ENCODE measurements around the gene RSPH1.

The RSPH1 gene

DNA sequence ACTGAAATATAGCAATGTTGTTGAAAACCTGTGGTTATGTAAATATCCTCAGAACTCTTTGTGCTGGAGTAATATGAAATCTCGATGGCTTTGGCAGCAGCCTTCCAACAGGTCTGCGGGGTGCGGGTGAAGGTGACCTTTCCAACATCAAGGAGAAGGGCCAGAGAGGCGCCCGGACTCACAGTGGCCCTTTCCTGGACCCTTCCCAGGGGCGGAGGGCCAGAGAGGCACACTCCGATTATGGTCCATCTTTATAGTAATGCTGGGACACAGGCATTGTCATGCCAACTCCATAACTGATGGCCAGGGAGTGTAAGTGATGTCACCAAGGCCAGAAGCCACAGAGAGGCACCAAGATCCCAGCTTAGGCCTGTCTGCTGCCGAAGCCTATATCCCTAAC is 35.7 kb upstream of the RSPH1 start:
- peak; percentile 24 for DNase-seq

- peak; percentile 64 for DNase-seq
Measured at GRCh38 chr21:42530167-42530518, 34.1 kb upstream of the RSPH1 start.

DNA sequence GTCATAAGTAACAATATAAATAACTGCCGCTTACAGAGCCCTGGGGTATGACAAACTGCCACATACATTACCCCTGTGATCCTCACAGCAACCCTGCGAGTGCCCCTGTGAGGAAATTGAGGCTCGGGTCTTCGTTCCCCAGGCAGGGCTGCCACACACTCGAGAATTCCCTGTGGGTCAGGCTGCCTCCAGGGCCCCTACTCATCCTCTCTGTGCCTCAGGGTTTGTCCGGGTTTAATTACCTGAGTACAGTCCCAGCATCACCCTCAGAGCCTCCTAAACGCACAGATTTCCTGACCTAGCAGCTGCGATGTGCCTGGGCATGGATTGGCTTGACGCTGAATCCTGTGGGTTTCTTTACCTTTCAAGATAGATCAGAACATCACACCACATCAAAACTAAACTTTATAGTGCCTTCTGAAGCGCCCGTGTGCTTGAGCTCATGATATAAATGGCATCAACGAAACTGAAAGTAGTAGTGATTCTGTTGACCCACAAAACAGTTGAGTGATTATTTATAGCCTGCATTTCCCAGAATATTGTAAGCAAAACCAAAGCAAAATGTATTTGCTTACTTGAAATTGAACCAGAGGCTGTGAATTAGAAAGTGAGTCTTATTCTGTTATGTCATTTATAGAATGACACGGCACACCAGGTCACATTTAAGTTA is 31.6 kb upstream of the RSPH1 start:
- DNase-seq, result peak; percentile 79

DNA sequence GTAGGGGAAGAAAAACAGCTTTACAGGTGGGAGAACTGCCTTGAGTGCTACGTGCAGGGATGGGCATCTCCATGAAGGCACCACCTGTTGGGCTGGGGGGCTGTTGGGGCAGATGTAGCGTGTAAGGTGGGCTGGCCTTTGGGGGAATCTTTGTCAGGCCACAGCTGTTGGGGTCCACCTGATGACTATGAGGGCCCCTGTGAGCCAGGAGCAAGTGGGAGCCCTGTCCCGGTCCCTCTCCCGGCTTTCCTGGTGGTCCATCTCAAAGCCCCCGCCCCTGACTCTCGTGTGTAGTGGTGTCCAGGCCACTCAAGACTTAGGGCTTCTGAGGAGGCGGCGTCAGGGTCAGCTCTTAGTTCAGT is 31.1 kb upstream of the RSPH1 start:
- peak; percentile 62 for DNase-seq

GRCh38 chr21:42526379-42526727 is 30.3 kb upstream of the RSPH1 start:
- DNase-seq, result peak; percentile 24

DNA sequence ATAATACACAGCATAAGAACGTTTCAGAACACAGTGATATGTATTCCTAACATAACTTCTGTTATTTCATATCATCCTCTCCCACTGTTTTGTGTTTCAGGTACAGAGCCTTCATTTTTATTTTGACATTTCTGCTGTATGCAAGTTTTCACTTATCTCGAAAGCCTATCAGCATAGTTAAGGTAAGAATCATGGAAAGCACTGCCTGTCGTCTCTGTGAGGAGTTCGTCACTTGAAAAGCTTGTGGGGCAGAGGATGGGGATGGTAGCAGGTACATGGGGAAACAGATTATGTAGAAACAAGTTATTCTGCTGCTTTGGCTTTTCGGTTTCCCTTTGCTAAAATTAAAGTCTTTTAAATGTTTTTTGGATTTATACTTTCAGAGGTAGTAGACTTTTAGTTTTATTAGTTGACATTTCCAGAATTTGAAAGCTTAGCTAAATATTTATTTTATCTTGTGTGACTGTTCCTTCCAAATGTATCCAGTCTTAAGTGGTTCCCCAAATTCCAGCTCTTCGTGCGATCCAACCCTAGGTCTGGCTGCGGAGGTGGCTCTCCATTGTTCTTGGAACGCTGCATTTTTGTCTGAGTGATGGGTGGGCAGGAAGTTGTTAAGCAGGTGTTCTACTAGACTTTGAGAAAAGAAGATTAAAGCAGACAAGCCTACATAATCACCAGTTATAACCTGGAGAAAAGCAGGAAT is 29.8 kb upstream of the RSPH1 start:
- peak; percentile 5 for DNase-seq

DNA sequence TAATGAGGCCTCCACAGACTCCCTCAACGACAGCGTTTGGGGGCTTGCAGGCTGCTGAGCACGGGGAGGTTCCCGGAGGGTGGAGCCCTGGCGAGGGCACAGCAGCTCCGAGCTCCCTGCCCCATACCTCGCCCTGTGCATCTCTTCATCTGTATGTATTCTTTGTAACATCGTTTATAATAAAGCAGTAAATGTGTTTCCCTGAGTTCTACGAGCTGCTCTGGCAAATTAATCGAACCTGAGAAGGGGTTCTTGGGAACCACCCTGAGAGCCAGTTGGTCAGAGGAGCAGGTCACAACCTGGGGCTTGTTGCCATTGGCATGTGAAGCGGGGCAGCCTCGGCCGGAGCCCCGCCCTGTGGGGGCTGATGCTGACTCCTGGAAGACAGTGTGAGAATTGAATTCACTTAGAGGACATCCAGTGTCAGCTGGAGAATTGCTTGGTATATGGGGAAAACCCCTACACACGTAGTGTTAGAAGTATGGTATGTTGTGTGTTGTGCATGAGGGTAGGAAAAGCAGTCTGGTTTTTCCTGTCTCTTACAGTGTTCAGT is 29.1 kb upstream of the RSPH1 start:
- DNase-seq, result peak; percentile 62

DNA sequence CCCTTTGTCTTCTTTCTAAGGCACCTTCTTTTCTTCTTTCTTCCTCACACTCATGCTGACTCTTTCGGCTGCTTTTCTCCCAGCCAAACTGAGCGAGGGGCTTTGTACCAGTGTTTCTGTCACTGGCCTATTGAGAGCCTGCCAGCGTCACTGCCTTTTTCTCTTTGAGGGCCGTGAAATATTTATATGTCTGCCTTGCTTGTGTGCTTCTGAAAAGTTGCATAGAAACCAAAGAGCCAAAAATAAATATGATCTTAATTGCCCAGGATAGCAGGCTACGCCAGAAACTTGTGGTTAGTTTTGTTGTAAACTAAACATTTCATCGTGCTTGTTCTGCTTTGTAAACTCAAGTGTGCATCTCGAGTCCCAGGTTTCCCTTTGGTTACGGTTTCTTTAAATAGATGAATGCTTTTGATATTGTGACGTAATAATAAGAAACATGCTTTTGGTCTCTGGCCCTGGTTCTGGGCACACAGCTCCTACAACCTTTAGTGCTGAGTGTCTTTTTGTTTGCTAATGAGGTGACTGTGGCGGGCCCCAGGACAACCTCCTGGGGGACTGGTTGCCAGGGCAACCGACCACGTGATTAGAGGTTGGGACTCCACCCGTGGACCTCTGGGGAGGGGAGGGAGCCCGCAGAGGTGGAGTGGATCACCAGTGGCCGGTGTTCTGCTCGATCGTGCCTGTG is 28.5 kb upstream of the RSPH1 start:
- DNase-seq, result peak; percentile 61

DNA sequence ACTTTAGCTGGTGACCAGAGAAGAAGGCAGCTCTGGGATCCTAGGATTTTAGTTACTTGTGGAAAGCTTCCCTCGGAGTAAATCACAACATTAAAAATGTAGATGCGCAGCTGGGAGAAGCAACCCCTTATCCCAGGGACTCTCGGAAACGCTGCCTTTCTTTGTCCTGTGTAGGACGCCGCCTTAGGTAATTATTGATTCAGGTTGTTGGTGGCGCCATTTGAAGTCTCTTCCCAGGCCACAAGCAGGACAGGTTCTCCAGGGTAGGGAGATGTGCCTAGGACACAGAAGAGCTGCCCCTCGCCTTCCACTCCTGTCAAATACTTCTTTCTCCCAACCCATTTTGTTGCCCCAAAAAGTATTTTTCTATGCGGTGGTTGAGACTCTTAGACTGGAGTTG is 27.9 kb upstream of the RSPH1 start:
- no peak for DNase-seq

GRCh38 chr21:42523211-42523610 is 27.2 kb upstream of the RSPH1 start:
- DNase-seq, result peak; percentile 51

GRCh38 chr21:42522771-42523170 is 26.7 kb upstream of the RSPH1 start:
- peak; percentile 56 for DNase-seq

GRCh38 chr21:42522271-42522670 is 26.2 kb upstream of the RSPH1 start:
- DNase-seq, result peak; percentile 46

DNA sequence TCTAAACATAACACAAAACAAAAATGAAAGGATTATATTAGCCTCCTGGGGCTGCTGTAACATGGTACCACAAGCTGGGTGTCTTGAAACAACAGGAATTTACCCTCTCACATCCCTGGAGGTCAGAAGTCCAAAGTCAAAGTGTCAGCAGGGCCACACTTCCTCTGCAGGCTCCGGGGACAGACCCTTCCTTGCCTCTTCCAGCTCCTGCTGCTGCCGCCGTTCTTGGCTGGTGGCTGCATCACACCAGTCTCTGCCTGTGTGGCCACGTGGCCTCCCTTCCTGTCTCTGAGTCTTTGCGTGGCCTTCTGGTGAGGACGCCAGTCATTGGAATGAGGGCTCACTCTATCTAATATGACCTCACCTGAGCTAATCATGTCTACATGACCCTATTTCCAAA is 25.8 kb upstream of the RSPH1 start:
- DNase-seq, result peak; percentile 19

DNA sequence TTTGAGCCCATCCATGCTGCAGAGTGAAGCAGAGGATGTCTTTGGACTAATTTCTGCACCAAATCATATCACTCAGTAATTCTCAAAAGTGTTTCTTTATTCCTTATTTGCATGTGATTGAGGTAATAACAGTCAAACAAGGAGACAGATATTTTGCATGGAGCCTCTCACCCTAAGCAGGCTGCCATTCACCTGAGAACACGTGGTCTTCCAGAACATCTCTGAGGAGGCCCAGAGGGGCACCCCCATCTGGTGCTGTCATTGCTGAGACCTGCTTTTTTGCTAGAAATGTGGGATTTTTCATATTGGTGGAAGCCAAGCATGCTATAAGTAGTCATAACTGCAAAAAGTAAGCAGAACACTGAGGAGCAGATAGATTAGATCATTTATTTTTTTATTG is 25.4 kb upstream of the RSPH1 start:
- peak; percentile 12 for DNase-seq

GRCh38 chr21:42520628-42521253 is 24.7 kb upstream of the RSPH1 start:
- DNase-seq, result peak; percentile 33

- peak; percentile 4 for DNase-seq
Measured at GRCh38 chr21:42518626-42519025, 22.6 kb upstream of the RSPH1 start.

DNA sequence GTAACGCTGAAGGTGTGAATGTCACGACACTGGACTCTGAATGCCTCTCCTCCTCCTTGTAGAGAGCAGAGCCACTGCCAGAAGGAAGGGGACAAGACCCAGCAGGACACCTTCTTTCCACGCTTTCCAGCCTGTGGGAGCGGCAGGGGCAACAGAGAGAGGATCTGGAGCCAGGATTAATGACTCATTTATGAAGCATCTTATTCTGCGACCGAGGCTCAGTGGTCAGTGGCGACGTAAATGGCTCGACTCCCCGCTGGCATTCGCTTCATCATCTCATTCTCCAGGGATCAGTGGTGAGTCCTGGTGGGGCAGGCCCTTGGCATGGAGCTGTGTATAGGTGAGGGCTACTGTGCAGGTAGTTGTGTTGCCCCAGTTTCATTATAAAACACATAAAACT is 22.2 kb upstream of the RSPH1 start:
- peak; percentile 36 for DNase-seq

- peak; percentile 50 for DNase-seq
Measured at GRCh38 chr21:42515708-42516502, 19.9 kb upstream of the RSPH1 start.

GRCh38 chr21:42514883-42515228 is 18.8 kb upstream of the RSPH1 start:
- DNase-seq, result no peak

DNA sequence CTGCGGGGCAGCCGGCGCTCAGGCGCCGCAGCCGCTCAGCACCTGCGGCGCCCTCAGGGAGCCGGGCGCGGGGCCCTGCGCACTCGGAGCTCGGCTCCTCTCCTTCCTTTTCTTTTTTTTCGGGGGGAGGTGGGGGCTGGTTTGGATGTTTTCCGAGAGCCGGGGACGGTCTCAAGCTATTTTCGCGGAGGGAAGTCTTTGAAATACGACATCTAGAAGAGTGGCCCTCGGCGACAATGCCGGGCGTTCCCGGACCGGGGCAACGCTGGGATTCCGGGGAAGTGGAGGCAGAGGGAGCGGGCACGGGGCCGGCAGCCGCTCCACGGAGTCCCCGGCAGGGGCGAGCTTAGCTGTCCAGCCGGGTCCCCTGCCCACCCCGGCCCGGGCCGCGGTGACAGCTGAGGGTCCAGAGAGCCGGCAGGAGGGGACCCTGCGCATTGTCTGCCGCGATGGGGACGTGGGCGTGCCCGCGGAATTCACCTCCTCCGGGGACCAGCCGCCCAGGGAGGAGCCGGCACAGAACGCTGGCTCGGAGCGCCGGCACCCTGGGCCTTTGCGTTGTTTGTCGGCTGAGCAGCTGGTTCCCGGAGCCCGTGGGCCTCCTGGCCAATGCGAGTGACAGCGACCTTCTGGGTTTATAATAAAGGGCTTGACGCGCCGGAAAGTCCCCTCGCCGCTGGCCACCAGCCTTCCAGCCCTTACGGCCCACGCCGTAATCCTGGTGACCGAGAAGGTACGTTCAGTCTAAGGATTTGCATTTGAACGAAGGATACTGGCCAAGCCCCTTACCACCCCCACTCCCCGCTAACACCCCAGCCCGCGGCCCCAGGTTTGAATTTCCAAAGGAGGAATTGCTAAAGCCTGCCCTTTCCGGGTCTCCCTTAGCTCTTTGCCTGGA is 18.2 kb upstream of the RSPH1 start:
- peak; percentile 88 for DNase-seq

DNA sequence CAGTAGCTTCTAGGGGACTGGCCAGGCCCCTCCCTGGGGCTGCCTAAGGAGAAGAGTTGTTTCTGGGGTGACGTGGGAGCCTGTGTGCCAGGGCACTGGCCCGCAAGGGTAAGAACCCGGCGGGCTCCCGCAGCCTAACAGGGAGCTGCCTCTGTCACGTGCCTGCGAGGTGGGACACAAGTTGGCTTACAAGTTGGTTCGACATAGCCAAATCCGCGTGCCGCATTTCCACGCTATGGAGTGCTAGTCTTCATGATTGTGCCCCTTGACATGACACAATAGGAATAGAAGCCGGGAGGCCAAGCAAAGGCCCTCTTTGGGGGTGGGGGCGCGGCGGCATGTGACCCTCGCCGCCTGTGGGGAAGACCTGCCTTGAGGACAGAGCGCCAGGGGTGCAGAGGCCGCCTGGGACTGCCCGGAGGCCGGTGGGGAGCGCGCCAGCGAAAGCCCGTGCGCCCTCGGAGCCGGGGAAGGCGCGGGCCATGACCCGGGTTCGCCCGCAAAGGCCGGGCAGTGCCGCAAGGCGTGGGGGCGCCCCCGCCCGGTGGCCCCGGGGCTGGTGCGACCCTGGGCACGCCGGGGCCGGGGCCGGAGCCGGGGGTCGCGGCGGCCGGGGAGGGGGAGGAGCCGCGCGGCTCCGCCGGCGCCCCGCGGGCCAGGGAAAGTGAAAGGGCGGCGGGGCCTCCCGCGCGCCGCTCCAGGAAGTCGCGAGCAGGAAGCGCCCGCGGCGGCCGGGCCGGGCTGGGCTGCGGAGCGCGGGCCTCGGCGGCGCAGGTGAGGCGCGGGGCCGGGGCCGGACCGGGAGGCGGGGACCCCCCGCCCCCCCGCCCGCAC is 17.3 kb upstream of the RSPH1 start, which contains the start of gene SLC37A1:
TSS of gene SLC37A1 (plus strand) at position 702 of the 834 bp plus-strand sequence. CDS start 4,603 bp downstream, outside the sequence.
- peak; percentile 80 for DNase-seq

Measured in activated effector memory CD4-positive, alpha-beta T cell treated with anti-CD3 and anti-CD28 coated beads, Interleukin-2, amount 50 U/mL, for 16 hours (primary cell).